Colonic mucosa (tissue), 4 donors: Measurements from ENCODE around the gene TMEM222. TPM values are rescaled to one million over a fixed set of nuclear protein-coding genes. Genes with fewer than 3 reads are reported as not detected.

Experiments used
- DNase-seq: peaks from one replicate; pipeline ENCODE4 v3.0.0-alpha.2; 2020
- H3K27ac ChIP-seq: fragments of 200-600 bp; one replicate; pipeline ENCODE4 v1.8.0; 2021
- H3K27me3 ChIP-seq: fragments of 200-600 bp; one replicate; pipeline ENCODE4 v1.8.0; 2021
- H3K36me3 ChIP-seq: fragments of 200-600 bp; one replicate; pipeline ENCODE4 v1.8.0; 2021
- H3K4me1 ChIP-seq: fragments of 200-600 bp; one replicate; pipeline ENCODE4 v1.8.0; 2021; ENCODE audit warnings: mild to moderate bottlenecking
- H3K4me3 ChIP-seq: fragments of 200-600 bp; one replicate; pipeline ENCODE4 v1.8.0; 2021
- H3K9ac ChIP-seq, 2 donors: one replicate each; pipeline ENCODE4 v1.7.0; 2013; ENCODE audit warnings: control low read depth in 2 of 2, low read depth in 2 of 2, low read length in 2 of 2
- H3K9me3 ChIP-seq: fragments of 200-600 bp; one replicate; pipeline ENCODE4 v1.8.0; 2021
- intact Hi-C: fragments of 100-400 bp; cut with DNase I; formaldehyde crosslinking; loops from one replicate; pipeline ENCODE4 v1.14.1; 2022
- total RNA-seq, 2 donors: library from RNA; stranded (reverse); fragmentation: NEBNext Ultra II Directional in 1 of 2; extraction: Animal tissue kit (Norgen Biotek cat#: 25700) in 1 of 2; gene quantifications; one replicate each; pipeline ENCODE4 v1.2.1, GENCODE V29; 2021
- TF ChIP-seq, protein P1 (sequence below): fragments of 200-600 bp; IDR thresholded peaks from one replicate; pipeline ENCODE4 v1.8.0; 2022; ENCODE audit warnings: antibody characterized with exemption, mild to moderate bottlenecking
- donor health status: healthy.
- donor health status: DM: no; HTN: no; CAD: no.
- donor health status: DM: no; HTN: no; CAD: no.

TMEM222 gene
- total RNA-seq, 2 donors from 2014 or later: 28.6 to 35.4 TPM

- no peak for DNase-seq
- Histone ChIP-seq H3K36me3 (no peaks in the 10 kb centered on the region), H3K27me3 (no peaks in the 10 kb centered on the region), H3K4me3 (no peak overlapping the region), H3K9me3 (no peaks in the 10 kb centered on the region), H3K27ac (no peak overlapping the region), H3K4me1 (no peaks in the 10 kb centered on the region), H3K9ac (no peak overlapping the region)
- intact Hi-C loops: loop anchor here (10.0 kb wide), 2 partner anchors 297 to 337 kb away; partner anchors contain the start of gene AHDC1
- TF ChIP-seq, protein P1, sequence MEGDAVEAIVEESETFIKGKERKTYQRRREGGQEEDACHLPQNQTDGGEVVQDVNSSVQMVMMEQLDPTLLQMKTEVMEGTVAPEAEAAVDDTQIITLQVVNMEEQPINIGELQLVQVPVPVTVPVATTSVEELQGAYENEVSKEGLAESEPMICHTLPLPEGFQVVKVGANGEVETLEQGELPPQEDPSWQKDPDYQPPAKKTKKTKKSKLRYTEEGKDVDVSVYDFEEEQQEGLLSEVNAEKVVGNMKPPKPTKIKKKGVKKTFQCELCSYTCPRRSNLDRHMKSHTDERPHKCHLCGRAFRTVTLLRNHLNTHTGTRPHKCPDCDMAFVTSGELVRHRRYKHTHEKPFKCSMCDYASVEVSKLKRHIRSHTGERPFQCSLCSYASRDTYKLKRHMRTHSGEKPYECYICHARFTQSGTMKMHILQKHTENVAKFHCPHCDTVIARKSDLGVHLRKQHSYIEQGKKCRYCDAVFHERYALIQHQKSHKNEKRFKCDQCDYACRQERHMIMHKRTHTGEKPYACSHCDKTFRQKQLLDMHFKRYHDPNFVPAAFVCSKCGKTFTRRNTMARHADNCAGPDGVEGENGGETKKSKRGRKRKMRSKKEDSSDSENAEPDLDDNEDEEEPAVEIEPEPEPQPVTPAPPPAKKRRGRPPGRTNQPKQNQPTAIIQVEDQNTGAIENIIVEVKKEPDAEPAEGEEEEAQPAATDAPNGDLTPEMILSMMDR: no peak
Measured at GRCh38 chr1:27307874-27308598, 13.9 kb upstream of the TMEM222 start.

- Histone ChIP-seq H3K9me3 (no peaks in the 10 kb centered on the region), H3K36me3 (no peaks in the 10 kb centered on the region), H3K4me1 (no peaks in the 10 kb centered on the region), H3K27ac (no peak overlapping the region), H3K27me3 (no peaks in the 10 kb centered on the region), H3K9ac (no peak overlapping the region), H3K4me3 (no peak overlapping the region)
- intact Hi-C loops: no loop called here
- DNase-seq: no peak
- TF ChIP-seq, protein P1: no peak
Measured at GRCh38 chr1:27314169-27314568, 7.8 kb upstream of the TMEM222 start.

DNA sequence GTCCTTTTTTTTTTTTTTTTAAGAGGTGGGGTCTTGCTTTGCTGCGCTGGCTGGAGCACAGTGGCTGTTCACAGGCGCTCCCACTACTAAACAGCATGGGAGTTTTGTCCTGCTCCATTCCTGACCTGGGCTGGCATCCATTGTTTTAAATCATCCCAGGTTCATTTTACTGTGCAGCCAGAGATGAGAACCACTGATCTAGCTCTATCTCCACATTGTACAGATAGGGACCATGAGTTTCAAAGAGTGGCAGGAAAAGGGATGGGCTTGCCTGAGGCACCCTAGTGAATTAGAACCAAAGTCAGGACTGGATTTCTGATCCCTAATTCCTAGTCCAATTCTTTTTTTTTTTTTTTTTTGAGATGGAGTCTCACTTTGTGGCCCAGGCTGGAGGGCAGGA is 7.2 kb upstream of the TMEM222 start:
- no peaks in the 10 kb centered on the region for H3K9me3 ChIP-seq
- H3K4me3 ChIP-seq: no peak overlapping the region
- DNase-seq: no peak
- H3K27me3 ChIP-seq: no peaks in the 10 kb centered on the region
- no peaks in the 10 kb centered on the region for H3K4me1 ChIP-seq
- intact Hi-C loops: no loop called here
- TF ChIP-seq, protein P1: no peak
- H3K36me3 ChIP-seq: no peaks in the 10 kb centered on the region
- H3K9ac ChIP-seq: no peak overlapping the region
- no peak overlapping the region for H3K27ac ChIP-seq

DNA sequence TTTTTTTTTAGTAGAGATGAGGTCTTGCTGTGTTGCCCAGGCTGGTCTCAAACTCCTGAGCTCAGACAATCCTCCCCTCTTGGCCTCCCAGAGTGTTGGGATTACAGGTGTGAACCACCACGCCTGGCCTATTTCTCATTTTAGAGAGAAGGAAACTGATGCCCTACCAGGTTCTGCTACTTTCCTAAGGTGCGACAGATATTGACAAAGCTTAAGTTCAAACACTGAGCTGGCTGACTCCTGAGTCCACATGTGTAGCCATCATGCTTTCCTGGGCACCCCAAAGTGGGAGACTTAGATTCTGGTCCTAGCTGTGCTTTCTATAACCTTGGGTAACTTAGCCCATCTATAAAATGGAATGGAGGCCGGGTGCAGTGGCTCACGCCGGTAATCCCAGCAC is 5.1 kb upstream of the TMEM222 start:
- TF ChIP-seq, protein P1: no peak
- H3K9me3 ChIP-seq: no peaks in the 10 kb centered on the region
- peaks cover 3% of the 10 kb centered on the region for H3K4me1 ChIP-seq
- no peak overlapping the region for H3K4me3 ChIP-seq
- H3K9ac ChIP-seq: no peak overlapping the region
- no peak for DNase-seq
- H3K27ac ChIP-seq: no peak overlapping the region
- intact Hi-C loops: no loop called here
- no peaks in the 10 kb centered on the region for H3K27me3 ChIP-seq
- no peaks in the 10 kb centered on the region for H3K36me3 ChIP-seq

GRCh38 chr1:27318136-27318535 is 3.8 kb upstream of the TMEM222 start:
- Histone ChIP-seq H3K4me1 (peaks cover 5% of the 10 kb centered on the region), H3K9me3 (no peaks in the 10 kb centered on the region), H3K27ac (no peak overlapping the region), H3K9ac (no peak overlapping the region), H3K4me3 (no peak overlapping the region), H3K27me3 (no peaks in the 10 kb centered on the region), H3K36me3 (no peaks in the 10 kb centered on the region)
- intact Hi-C loops: no loop called here
- DNase-seq: no peak
- TF ChIP-seq, protein P1: no peak
